Activated T-cell treated with anti-CD3 and anti-CD28 coated beads for 48 hours (primary cell): ENCODE data around the gene RABGAP1L.
"Not testable (repeated sequence)": the region's sequence is repeated elsewhere in the genome, so short reads cannot be mapped to it uniquely, and the experiment has no call there.

Experiments used
- DNase-seq: peaks from one replicate; pipeline ENCODE4 v3.0.0-alpha.2; 2020; ENCODE audit warnings: low read depth

RABGAP1L gene

GRCh38 chr1:174296309-174296708, 137.0 kb downstream of the RABGAP1L start:
- DNase-seq: no peak

- no peak for DNase-seq
Measured at GRCh38 chr1:174297351-174297750, 138.0 kb downstream of the RABGAP1L start.

DNA sequence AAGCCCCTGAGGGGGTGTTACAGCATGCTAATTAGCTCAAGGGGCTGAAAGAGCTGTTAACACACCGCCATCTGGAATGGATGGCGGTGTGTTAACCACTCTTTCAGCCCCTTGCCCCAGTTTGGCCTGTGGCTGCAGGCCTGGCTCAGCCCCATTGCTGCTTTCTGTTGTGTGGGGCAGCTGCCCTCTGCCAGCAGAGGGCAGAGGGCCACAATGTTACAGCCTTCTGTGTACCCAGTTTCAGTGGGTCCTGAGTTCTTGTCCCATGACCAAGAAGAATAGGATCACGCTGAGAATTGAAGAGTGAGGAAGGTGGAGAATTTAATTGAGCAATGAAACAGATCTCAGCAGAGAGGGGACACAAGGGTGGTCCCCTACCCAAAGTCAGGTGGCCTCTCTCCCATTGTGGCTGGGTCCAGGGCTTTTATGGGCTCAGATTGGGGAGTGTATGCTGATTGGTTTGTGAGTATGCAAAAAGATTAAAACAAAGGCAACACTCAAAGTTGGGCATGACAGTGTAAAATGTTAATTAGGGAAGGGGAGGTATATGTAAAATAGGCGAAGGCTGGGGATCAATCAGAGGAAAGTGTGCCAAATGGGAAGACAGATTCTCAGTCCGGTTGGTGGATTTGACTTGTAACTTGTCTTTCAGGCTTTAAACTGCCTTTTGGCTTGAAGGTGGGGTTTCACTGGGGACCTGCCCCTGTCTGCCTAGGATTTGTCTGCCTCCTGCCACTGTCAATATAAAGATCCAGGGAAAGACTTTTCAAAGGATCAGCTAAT, 142.2 kb downstream of the RABGAP1L start:
- no peak for DNase-seq

DNA sequence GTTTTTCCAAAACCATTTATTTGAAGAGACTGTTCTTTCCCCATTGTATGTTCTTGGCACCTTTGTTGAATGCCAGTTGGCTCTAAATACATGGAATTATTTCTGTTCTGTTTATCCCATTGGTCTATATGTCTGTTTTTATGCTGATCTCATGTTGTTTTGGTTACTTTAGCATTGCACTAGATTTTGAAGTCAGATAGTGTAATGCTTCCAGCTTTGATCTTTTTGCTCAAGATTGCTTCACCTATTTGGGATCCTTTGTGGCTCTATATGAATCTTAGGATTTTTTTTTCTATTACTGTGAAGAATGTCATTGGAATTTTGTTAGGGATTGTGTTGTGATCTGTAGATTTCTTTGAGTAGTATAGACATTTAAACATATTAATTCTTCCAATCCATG, 149.3 kb downstream of the RABGAP1L start:
- DNase-seq: no peak

GRCh38 chr1:174309490-174309889, 150.2 kb downstream of the RABGAP1L start:
- DNase-seq: no peak

GRCh38 chr1:174314433-174314832, 155.1 kb downstream of the RABGAP1L start:
- no peak for DNase-seq

- no peak for DNase-seq
Measured at GRCh38 chr1:174315239-174315638, 155.9 kb downstream of the RABGAP1L start.

- DNase-seq: not testable (repeated sequence)
Measured at GRCh38 chr1:174320897-174321296, 161.6 kb downstream of the RABGAP1L start.

DNA sequence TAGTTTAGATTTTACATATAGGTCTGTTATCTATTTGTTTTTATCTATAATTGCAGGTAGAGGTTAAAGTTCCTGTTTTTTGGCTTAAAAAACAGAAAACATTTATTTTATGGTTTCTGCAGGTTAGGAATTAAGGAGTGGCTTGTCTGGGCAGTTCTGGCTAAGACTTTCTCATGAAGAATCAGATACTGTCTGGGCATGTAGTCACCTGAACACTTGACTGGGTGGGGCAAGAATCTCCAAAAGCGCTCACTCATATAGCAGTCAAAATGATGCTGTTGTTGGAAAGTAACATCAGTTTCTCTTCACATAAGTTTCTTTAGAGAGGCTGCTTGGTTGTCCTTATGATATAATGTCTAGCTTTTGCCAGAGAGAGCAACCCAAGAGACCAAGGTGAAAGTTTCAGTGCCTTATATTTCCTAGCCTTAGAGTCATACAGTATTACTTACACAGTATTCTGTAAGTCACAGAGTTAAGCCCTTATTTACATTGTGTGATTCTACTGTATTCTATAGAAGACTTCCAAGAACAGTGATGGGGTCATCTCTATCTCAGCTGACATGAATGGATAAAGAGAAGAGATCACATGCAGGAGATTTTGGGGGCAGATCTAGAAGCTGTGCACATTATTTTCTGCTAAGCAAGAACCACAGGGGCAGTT, 163.0 kb downstream of the RABGAP1L start:
- DNase-seq: no peak

GRCh38 chr1:174324493-174324892, 165.2 kb downstream of the RABGAP1L start:
- no peak for DNase-seq

GRCh38 chr1:174324939-174325338, 165.6 kb downstream of the RABGAP1L start:
- DNase-seq: no peak

- DNase-seq: no peak
Measured at GRCh38 chr1:174326278-174326677, 167.0 kb downstream of the RABGAP1L start.

DNA sequence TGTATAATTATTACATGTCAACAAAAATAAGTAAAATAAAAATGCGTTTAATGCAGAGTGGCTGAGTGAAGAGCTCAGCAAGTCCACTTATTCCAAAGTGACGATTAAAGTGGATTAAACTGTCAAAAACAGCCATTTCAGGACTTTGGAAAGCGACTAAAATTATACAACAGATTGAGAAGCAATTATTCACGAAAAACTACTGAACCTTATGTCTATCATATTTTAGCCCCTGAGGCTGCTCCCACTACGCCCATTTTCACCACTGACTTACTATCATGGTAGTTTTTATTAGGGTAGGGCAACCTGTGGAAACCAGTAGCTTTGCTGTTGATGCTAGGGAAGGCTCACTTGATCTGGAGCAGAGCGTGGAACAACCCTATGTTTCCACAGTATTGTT, 174.1 kb downstream of the RABGAP1L start:
- DNase-seq: no peak

DNA sequence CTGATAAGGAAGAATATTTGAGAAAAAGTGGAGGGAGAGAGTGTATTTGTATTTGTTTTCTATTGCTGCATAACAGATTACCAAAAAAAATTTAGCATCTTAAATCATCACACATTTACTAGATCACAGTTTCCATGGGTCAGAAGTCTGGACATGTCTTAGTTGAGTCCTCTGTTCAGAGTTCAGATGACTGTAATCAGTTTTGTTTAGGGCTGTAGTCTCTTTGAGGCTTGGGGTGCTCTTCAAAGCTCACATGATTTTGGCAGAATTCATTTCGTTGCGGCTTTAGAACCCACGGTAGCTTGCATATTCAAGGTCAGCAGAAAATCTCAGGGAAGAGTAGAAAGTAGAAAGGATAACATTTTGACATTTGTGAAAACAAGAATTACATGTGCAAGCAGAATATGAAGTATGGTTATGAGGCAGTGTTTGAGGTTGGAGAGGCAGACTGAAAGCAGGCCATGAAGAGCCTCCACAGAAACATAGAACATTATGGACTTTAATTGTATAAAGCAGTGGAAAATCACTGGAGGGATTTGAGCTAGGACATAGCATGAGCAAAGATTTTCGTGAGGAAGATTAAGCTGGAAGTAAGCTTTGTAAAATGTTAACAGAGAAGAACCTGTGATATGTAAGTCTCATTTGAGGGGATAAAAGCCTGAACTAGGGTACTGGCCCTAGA, 177.8 kb downstream of the RABGAP1L start:
- DNase-seq: no peak

DNA sequence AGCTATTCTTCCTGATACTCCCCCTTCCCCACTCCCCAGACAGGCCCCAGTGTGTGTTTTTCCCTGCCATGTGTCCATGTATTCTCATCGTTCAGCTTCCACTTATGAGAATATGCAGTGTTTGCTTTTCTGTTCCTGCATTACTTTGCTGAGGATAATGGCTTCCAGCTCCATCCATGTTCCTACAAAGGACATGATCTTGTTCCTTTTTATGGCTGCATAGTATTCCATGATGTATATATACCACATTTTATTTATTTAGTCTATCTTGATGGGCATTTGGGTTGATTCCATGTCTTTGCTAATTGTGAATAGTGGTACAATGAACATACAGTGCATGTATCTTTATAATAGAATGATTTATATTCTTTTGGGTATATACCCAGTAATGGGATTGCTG, 181.1 kb downstream of the RABGAP1L start:
- not testable (repeated sequence) for DNase-seq

DNA sequence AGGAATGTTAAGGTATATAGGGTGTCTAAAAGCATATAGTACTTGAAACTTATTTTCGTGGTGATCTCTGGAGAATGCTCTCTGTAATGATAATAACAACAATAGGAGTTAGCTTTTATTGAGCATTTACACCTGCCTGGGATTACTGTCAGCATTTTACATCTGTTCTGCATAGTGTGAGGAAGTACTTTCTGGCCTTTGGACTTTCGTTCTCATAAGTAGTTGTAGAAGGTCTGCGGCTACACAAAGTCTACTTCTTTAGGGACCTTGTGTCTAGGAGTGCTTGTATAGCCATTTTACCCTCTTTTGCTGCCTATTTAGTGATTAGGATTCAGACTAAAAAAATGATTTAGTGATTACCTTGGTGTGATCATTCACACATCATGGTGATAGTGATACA, 184.8 kb downstream of the RABGAP1L start:
- no peak for DNase-seq

DNA sequence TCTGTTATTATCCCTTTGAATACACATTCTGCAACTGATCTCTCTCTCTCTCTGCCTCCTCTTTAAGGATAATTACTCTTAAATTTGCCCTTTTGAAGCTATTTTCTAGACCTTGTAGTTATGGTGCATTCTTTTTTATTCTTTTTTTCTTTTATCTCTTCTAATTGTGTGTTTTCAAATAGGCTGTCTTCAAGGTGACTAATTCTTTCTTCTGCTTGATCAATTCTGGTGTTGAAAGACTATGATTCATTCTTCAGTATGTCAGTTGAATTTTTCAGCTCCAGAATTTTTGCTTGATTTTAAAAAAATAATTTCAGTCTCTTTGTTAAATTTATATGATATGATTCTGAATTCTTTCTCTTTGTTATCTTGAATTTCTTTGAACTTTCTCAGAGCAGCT, 192.8 kb downstream of the RABGAP1L start:
- DNase-seq: no peak

GRCh38 chr1:174352883-174353608, 193.7 kb downstream of the RABGAP1L start:
- no peak for DNase-seq

- no peak for DNase-seq
Measured at GRCh38 chr1:174358344-174358743, 199.0 kb downstream of the RABGAP1L start.

DNA sequence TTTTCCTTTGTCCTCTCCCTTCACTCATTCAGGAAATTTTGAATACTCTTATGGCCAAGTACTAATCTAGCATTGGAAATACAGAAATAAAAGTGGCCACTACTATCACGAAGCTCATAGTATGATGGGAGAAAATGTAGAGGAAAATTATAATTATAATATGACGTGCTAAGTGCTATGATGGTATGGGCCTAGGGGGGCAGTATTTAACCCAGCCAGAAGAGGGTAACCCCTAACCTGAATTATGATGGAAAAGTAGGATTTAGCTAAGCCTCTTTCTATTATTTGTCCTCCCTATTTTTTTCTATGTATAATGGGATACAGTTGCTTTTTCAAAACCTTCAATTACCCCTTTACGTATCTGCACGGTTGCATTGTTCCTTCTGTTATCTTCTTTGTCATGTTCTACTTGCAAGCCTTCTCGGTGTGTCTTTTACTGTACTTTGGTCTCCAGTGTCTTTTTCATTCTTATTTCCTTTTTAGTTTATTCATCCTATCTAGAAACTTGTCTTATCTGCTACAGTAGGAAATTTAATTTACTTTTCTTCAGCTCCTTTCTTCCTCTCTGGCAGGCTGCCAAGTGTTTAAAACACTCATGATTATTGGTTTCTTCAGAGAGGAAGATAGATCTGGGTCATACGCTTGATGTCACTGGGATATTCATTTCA, 199.6 kb downstream of the RABGAP1L start:
- DNase-seq: no peak

DNA sequence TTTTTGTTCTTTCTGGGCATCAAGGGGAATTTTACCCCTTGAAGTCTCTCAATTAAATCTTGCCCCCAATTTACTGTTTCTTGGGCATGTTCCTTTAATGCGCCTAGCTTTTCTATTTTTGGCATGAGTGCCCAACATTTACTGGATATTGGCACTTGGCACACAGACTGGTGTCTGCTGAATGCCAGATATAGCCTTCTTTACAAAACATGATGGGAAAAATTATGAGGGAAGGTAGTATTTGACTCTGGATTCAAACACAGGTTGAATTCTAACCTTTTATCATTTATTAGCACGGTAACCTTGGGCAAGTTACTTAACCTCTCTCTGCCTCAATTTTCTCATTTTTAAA, 200.1 kb downstream of the RABGAP1L start:
- DNase-seq: no peak
